ENCODE data around the gene SLK. TPM values are rescaled to one million over a fixed set of nuclear protein-coding genes. Genes with fewer than 3 reads are reported as not detected.

Gene SLK
- total and polyA plus RNA-seq, 2 of the 4 experiments (the other 2 are of a cell fraction): 8.1 to 21.5 TPM

- H2BK120ac ChIP-seq (ENCODE audit: low read depth, low read length): no peak overlapping the region
- dilution Hi-C loops (cut with HindIII; ENCODE audit: low sequenced_read_pairs, unreplicated experiment): no loop called here
- no peak overlapping the region for H2AK5ac ChIP-seq (ENCODE audit: low read depth, low read length)
- no peak overlapping the region for H2AFZ ChIP-seq (replicated peaks; ENCODE audit: low read length, poor library complexity)
- WGBS, 2 experiments (ENCODE audit: extremely low coverage in 2 of 2, insufficient read length in 1 of 2): no CpG with 5 or more reads among the region's 1 CpG
- H4K20me1 ChIP-seq (ENCODE audit: insufficient read depth, low read length): peaks cover 2% of the 10 kb centered on the region; the same call in 1 of the 2 replicates
- intact Hi-C loops (cut with micrococcal nuclease): no loop called here
- no peak overlapping the region for H3K4me2 ChIP-seq (ENCODE audit: low read depth, low read length)
- no peaks in the 10 kb centered on the region for H3K9me3 ChIP-seq (ENCODE audit: control insufficient read depth, insufficient read depth, low read length)
- CTCF ChIA-PET: no interaction called here
- no peak overlapping the region for H4K8ac ChIP-seq (ENCODE audit: low read depth in 2 of 2, low read length in 2 of 2)
- POLR2A ChIA-PET (ENCODE audit: unreplicated experiment): no interaction called here
- no peak overlapping the region for H3K9ac ChIP-seq (ENCODE audit: low read depth, low read length)
- H3K9me1 ChIP-seq (ENCODE audit: insufficient read depth, low read length): peaks cover 1% of the 10 kb centered on the region
- no peak overlapping the region for H2BK5ac ChIP-seq (ENCODE audit: low read depth, low read length, poor library complexity, severe bottlenecking)
- BruUV-seq (replicated peaks): no TSS peak
- no peak overlapping the region for H3K4ac ChIP-seq (ENCODE audit: low read depth, low read length)
- no peak overlapping the region for H3K56ac ChIP-seq (ENCODE audit: extremely low read depth, insufficient read depth, low read length)
- H2AK9ac ChIP-seq (replicated peaks; ENCODE audit: low read depth, low read length, poor library complexity): no peak overlapping the region
- H3K18ac ChIP-seq (ENCODE audit: low read depth, low read length): no peak overlapping the region
- no peak for TF ChIP-seq SMC3 (IDR thresholded peaks at IDR 0.05; ENCODE audit: low read depth, low read length)
- no peak for TF ChIP-seq MAFK (IDR thresholded peaks at IDR 0.05; ENCODE audit: low read depth, low read length)
- TF ChIP-seq FOS (IDR thresholded peaks at IDR 0.05; ENCODE audit: low read depth, low read length): no peak
- ATAC-seq (ENCODE audit: low read depth): no peak
- H3K4me3 ChIP-seq (ENCODE audit: insufficient read depth, low read depth, low read length): no peak overlapping the region
- no peak overlapping the region for H3K23ac ChIP-seq (ENCODE audit: low read depth, low read length)
- H3K27ac ChIP-seq (ENCODE audit: insufficient read depth, low read length): no peak overlapping the region
- H3K36me3 ChIP-seq (ENCODE audit: control insufficient read depth, insufficient read depth, low read length): peaks cover 4% of the 10 kb centered on the region; the same call in 1 of the 2 replicates
- H3K79me1 ChIP-seq (ENCODE audit: low read depth in 1 of 2, low read length in 2 of 2): peaks cover 9 to 19% of the 10 kb centered on the region in 2 experiments; a peak in 3 of 4 replicates
- no peak overlapping the region for H2BK15ac ChIP-seq (ENCODE audit: low read depth, low read length)
- DNase-seq: no peak
- no peak overlapping the region for H3K14ac ChIP-seq (replicated peaks; ENCODE audit: low read depth, low read length)
- H3K4me1 ChIP-seq (ENCODE audit: control insufficient read depth, insufficient read depth, low read length): peaks cover 2% of the 10 kb centered on the region
- no peak overlapping the region for H2BK20ac ChIP-seq (ENCODE audit: low read depth, low read length)
- in situ Hi-C loops (cut with MboI; ENCODE audit: low sequenced_read_pairs): no loop called here
- H4K91ac ChIP-seq (ENCODE audit: insufficient read depth, low read depth, low read length): no peak overlapping the region
- H3K27me3 ChIP-seq (ENCODE audit: control insufficient read depth, insufficient read depth, low read length): no peaks in the 10 kb centered on the region
- no peak overlapping the region for H4K5ac ChIP-seq (ENCODE audit: low read depth, low read length)
Observed at GRCh38 chr10:103995134-103995533, 28.2 kb downstream of the SLK start.

Measured in IMR-90 (cell line).